HG03060 (cell line): Measurements from ENCODE around the gene PHACTR1.

Experiments
- ATAC-seq: cut with Tn5 transposase; IDR thresholded peaks from one replicate; pipeline ENCODE4 v1.9.1; 2021; ENCODE audit warnings: low read depth, moderate number of reproducible peaks; ENCODE audit not compliant: unreplicated experiment

Gene PHACTR1

DNA sequence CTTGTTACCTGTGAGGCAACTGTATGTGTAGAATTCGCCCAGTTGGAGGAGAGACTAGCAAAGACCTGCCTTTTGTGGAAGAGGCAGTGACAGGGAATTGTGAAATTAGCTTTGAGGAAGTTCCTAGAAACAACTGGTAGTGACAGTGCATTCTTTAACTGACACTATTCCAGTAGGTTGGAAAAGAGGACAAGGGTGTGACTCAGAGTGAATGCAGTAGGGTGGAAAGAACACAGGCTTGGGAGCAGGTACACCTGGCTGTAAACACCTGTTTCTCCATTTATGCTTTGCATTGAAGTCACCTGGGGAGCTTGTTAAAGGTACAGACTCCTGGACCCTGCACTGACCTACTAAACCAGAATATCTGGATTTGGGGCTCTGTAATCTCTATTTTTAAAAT is 295.7 kb downstream of the PHACTR1 start:
- ATAC-seq, result no peak

DNA sequence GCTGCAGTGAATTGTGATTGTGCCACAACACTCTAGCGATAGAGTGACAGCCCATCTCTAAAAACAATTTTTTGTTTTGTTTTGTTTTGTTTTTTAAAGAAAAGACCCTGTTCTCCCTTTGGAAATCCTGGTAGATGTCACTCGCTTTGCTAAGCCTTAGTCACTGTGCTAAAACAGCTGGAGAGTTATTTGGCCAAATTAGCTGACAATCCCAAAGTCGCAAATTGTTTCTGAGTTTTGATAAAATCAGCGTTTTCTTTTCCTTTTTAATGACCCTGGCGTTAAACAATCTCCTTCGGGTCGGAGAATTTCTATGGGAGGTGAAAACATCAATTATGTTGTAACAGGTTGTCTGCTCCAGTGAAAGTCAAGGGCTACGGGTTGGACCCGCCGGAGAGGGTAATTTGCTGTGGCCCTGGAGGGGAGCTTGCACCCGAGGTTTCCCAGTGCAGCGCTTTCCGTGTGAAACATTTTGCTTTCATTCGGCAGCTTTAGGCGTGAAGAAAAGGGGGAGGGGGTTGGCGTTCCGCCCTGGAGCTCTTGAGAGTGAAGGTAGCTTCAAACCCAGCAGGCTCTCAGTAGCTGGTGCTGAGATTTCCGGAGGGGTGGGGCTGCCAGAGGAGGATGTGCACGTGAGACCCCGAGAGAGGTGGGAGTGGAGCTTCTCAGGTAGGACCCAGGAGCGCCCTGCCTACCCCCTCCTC is 296.6 kb downstream of the PHACTR1 start:
- ATAC-seq, result no peak

DNA sequence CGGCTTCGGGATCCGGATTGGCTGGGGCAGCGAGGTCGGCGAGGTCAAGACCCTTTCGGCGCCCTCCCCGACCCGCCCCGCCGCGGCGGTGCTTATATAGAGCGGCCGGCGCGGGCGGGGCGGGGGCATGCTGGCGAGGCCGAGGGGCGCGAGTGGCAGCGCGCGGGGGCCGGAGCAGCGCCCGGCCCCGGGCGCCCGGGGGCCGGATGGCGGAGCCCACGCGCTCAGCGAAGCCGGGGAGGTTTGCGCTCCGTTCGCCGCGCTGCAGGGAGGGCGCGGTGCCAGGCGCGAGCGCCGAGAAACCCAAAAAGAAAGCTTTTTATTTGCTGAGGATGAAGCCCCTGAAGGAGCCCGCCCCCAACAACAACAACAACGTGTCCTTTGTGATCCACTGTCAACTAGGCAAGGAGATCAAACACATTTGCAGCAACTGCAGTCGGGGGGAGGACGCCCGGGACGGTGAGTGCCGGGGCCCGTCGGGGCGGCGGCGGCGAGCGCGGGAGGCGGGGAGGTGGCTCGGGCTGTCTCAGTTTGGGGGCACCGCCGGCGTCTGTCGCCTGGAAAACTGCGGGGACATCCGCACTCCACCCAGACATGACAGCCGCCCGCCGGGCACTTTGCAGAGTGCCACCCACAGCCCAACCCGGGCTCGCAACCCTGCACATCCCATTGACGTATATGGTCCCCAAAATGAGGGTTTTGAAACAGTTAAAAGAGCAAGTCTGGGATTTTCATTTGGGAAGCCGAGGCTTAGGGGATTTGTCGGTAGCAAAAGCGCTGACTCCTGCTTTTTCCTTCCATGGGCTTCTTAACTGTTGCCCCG is 297.3 kb downstream of the PHACTR1 start:
- ATAC-seq, result no peak

DNA sequence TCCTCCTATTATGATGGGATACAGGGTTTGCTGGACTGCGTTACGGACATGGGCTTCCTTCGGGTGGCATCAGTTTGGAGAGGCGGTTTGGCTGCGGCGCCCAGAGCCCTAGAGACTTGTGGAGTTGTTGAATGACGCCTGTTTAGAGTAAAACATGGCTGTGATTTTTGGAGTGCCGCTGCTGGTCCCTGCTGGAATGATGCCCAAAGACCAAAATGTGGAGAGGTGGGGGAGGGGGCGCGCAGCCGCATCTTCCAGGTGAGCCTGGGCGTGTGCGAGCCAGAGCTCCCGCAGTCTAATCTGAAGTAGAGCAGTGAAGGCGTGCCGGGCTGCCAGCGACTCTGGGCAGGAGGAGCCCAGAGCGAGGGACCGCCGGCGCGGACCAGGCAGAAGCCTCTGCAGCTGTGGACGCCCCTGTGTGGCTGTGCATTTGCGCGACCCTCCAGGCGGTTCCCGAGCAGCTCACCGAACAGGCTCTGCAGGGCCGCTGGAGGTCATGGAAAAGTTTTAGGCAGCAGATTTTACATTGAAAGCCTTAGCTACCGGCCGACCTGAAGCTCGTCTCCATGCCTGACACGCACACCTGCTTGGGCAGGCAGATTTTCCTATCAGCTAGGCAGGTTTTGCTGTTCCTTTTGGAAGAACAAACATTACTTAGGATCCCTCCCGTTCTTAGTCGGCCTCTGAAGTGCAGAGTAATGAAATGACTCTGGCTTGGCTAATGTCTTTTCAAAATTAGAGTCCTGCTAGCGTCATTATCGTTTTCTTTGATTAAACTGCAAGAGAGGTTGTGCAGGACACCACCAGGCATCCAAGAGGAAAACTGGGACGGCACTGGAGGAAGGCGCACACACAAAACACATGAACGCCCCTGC is 298.2 kb downstream of the PHACTR1 start:
- no peak for ATAC-seq

DNA sequence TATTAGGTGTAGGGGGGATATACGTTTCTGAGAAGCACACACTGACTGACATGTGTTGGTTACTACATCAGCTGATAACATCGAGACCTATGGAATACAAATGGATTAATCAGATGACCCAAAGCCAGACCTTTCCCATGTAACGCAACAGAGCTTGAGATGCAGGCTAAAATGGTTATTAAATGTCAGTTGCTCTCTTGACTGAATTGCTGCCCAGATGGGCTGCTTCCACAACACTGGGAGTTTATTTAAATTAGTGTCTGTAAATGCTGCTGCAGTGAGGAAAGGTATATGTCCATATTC is 298.8 kb downstream of the PHACTR1 start:
- no peak for ATAC-seq

GRCh38 chr6:13024616-13025015 is 308.0 kb downstream of the PHACTR1 start:
- no peak for ATAC-seq

GRCh38 chr6:13025893-13026499 is 309.4 kb downstream of the PHACTR1 start:
- no peak for ATAC-seq

DNA sequence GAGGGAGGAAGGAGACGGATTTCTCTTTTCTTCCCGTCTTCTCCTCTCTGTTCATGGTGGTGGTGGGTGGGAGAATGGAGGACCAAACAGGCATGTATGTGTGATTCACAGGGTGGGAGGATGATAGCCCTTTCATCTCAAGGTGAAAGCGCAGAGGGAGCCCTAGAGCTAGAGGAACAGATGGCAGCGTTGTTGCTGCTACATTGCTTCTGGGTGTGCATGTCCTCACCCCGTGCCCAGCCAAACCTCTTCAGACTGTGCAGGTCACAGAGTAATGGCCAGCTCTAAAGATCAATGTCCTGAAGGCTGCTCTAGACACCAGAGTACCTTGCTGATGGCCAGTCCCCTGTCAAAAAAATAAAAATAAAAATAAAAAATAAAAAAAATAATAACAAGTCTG is 310.0 kb downstream of the PHACTR1 start:
- no peak for ATAC-seq

DNA sequence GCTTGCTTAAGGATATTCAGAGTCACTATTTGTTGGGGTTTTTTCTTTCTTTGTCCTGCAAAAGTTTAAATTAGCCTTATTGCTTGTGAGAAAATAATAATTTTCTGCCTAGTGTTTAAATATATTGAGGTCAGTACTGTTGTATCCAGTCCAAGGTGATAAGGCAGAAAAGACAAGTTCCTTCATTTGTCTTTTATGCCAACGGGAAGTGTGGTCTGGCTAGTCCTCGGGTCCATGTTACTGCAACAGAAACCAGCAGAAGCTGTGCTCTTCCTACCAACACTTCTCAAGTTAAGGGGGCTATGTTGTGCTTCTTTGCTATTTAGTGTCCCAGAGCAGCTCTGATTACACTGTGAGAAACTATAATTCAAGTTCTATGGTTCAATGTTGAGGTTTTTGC is 310.6 kb downstream of the PHACTR1 start:
- ATAC-seq, result no peak

DNA sequence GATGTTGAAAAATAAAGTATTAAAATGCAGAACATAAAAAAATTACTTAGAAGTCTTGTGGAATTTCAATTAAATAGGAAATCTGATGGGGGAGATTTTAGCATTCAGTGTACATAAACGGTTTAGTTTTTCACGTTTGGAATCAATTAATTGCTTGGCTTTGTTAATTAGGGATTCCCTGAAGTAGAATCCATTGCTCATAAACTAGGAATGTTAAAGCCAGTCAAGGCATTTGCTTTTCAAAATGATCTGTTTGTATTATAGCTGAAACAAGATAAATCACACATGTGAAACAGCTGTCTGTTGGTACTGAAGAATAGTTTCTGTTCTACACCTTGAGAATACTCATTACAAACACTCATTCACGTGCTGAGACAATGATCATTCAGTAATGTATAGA is 313.8 kb downstream of the PHACTR1 start:
- no peak for ATAC-seq

DNA sequence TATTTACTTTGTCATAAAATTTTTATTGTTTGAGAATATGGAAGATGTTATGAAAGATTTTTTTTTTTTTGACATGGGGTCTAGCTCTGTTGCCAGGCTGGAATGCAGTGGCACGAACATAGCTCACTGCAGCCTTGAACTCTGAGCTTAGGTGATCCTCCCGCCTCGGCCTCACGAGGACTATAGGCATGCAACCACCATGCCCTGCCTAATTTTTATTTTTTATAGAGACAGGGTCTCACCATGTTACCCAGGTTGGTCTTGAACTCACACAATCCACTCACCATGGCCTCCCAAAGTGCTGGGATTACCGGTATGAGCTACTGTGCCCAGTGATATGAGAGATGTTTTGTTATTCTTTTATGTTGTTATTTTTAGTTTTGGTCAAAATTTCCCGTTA is 316.0 kb downstream of the PHACTR1 start:
- no peak for ATAC-seq

GRCh38 chr6:13033145-13033544 is 316.6 kb downstream of the PHACTR1 start:
- no peak for ATAC-seq

DNA sequence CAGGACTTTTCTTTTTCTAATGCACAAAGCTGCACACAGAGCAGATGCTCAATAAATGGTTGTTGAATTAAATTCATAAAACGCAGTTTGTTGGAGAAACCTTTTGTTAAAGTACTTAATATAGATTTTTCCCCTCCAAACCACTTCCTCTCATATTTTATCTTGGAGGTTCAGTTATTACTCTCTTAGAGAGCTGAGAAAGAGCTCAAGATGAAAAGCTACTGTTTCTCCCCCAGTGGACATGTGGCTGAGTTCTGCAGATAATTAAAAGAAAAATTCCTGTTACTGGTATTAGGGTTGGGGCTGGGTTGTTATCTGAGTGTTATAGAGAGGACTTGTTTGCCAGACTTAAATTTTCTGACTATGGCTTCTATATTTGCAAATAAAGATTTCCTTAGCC is 317.7 kb downstream of the PHACTR1 start:
- ATAC-seq, result no peak

DNA sequence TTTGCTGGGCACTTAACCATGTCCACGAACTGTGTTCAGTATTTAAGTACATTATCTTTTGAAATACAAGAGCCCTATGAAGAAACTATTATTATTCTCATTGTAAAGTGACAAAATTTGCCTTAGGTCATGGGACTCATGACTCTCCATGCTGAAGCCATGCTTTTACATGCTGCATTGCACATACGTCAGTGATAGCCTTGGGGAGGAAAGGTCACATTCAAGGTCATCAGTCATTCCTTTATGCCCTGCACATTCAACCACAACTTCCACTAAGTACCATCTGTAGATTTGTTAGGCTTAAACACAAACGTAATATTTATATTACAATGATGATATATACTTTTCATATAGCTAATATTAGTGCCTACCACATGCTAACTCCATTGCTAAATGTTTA is 319.0 kb downstream of the PHACTR1 start:
- ATAC-seq, result no peak

DNA sequence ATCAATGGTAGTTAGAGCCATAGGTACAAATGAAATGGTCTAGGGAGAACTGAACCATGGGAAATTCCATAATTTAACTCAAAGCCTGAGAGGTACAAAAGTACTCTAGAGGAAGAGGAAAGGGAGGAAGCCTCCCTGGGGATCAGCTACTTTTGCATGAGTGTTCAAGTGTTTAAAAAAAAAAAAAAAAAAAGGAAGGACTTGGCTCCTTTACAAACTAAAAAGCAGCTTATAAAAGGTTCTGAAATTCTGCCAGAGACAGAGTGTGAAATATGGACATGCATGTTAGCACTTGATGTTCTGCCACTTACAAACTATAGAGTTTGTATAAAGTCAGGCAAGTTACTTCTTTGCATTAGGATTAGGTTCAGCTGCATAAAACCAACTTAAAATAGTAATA is 321.7 kb downstream of the PHACTR1 start:
- ATAC-seq, result no peak

DNA sequence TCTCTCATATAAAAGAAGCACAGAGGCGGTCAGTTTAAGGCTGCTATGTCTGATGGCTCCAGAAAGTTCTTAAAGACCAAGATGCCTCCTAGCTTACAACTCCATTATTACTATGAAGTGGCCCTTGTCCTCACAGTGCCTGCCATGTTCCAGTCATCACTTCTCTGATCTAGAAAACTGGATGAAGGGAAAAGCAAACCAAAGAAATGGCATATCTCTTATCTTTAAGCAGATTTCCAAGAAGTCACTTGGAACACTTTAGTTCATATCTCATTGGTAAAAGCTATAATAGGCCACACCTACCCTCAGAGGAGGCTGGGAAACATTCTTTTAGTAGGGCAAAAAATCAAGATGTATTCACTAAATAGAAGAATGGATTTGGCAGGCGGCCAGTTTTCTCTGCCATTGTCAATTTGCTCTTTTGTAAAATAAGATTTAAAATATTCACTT is 322.2 kb downstream of the PHACTR1 start:
- ATAC-seq, result no peak

- no peak for ATAC-seq
Observed at GRCh38 chr6:13044390-13044789, 327.8 kb downstream of the PHACTR1 start.

GRCh38 chr6:13044896-13045295 is 328.3 kb downstream of the PHACTR1 start:
- ATAC-seq, result no peak

GRCh38 chr6:13045676-13046075 is 329.1 kb downstream of the PHACTR1 start:
- no peak for ATAC-seq

- ATAC-seq, result no peak
Observed at GRCh38 chr6:13046084-13046483, 329.5 kb downstream of the PHACTR1 start.

GRCh38 chr6:13048113-13048512 is 331.5 kb downstream of the PHACTR1 start:
- no peak for ATAC-seq
